DOHH2 (cell line): ENCODE measurements around the gene NYAP1.

ENCODE experiments used
- EZH2phosphoT487 ChIP-seq: fragments of 200-600 bp; sonication (generic); IDR thresholded peaks from 2 replicates; pipeline ENCODE4 v1.6.1; 2017; ENCODE audit warnings: borderline replicate concordance, mild to moderate bottlenecking, antibody characterized with exemption, low read length, moderate library complexity, mixed read lengths
- TF ChIP-seq, protein P1 (sequence below): fragments of 200-600 bp; sonication (generic); IDR thresholded peaks from one replicate; pipeline ENCODE4 v1.5.1; 2014; ENCODE audit warnings: antibody characterized with exemption, mild to moderate bottlenecking, low read depth, low read length; ENCODE audit not compliant: poor library complexity, severe bottlenecking

DNA sequence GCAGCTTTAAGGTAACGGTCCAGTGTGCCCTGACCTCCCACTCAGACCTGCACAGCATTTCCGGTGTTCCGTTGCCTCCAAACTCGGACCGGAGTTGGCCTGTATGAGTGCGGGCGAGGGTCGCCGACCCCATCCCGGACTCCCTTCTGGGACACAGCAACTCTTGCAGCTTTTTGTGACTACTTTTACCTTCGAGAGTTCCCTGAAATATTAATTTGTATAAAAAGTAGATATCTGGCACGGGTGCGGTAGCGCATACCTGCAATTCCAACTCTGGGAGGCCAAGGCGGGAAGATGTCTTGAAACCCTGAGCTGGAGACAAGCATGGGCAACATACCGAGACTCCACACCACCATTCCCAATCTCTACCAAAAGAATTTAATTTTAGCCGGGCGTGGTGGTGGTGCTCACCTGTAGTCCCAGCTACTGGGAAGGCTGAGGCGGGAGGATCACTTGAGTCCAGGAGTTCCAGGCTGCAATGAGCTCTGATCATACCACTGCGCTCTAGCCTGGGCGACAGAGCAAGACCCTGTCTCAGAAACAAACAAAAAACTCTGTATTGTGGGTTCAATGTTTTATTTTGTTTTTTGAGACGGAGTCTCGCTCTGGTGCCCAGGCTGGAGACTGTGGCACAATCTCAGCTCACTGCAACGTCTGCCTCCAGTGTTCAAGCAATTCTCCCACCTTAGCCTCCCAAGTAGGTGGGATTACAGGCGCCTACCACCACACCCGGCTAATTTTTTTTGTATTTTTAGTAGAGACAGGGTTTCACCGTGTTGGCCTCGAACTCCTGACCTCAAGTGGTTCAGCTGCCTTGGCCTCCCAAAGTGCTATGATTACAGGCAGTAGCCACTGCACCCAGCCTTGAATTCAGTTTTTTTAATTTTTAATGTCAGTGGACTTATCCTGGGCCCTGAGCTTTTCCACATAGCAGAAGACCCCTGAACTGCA lies 46.3 kb upstream of the NYAP1 start:
- TF ChIP-seq, protein P1, sequence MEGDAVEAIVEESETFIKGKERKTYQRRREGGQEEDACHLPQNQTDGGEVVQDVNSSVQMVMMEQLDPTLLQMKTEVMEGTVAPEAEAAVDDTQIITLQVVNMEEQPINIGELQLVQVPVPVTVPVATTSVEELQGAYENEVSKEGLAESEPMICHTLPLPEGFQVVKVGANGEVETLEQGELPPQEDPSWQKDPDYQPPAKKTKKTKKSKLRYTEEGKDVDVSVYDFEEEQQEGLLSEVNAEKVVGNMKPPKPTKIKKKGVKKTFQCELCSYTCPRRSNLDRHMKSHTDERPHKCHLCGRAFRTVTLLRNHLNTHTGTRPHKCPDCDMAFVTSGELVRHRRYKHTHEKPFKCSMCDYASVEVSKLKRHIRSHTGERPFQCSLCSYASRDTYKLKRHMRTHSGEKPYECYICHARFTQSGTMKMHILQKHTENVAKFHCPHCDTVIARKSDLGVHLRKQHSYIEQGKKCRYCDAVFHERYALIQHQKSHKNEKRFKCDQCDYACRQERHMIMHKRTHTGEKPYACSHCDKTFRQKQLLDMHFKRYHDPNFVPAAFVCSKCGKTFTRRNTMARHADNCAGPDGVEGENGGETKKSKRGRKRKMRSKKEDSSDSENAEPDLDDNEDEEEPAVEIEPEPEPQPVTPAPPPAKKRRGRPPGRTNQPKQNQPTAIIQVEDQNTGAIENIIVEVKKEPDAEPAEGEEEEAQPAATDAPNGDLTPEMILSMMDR = no peak
- TF ChIP-seq EZH2phosphoT487 = no peak
